Stimulated activated CD4-positive, alpha-beta T cell treated with anti-CD3 and anti-CD28 coated beads, TNF-alpha, amount 100 ng/mL, for 48 hours (primary cell): ENCODE measurements around the gene ZBTB7C.
A peak's percentile ranks its signal among the peaks of the same experiment; 100 is the strongest.

Experiments used
- DNase-seq, 3 donors: peaks; one replicate each; pipeline ENCODE4 v3.0.0-alpha.2; 2020; ENCODE audit warnings: low read depth in 3 of 3

ZBTB7C gene

DNA sequence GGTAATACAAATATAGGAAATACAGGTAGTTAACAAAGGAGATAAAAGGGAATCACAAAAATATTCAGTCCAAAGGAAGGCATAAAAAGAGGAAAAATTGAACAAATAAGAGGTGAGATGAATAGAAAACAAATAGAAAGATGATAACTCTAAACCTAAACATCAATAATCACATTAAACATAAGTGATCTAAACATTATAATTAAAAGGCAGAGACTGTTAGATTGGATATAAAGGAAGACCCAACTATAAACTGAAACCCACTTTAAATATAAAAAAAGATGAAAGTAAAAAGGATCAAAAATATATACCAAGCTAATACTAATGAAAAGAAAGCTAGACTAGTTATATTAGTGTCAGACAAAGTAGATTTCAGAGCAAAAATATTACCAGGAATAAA is 152.3 kb downstream of the ZBTB7C start:
- no peak for DNase-seq

- no peak for DNase-seq
Observed at GRCh38 chr18:48254077-48254602, 155.0 kb downstream of the ZBTB7C start.

DNA sequence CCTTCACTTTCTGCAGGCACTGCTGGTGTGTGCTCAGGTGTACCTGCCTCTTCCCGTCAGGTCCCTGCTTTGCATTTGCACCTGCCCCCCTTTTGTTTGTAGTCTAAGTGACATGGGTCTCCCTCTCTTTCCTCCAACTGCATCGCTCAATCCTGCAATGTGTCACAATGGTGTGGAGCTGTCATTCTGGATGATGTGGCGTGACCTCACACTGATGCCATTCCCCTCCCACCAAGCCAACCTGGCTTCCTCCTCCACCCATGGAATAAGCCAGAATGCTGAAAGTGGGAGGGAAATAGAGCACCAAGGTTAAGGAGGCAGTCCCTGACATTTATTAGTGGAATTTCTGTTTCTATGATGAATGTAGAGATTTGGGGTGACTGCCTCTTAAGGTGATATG is 156.7 kb downstream of the ZBTB7C start:
- DNase-seq: no peak

DNA sequence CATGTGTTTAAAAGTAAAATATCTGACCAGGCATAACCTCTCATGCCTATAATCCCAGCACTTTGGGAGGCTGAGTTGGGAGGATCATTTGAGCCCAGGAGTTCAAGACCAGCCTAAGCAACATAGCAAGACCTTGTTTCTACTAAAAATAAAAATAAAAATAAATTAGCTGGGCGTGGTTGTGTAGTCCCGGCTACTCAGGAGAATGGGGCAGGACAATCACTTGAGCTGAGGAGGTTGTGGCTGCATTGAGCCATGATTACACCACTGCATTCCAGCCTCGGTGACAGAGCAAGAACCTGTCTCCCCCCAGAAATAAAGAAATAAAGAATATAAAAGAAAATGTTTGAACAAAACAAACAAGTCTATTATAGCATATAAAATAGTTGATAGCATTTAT is 158.3 kb downstream of the ZBTB7C start:
- DNase-seq: no peak

GRCh38 chr18:48250362-48250907 is 158.7 kb downstream of the ZBTB7C start:
- DNase-seq: no peak

GRCh38 chr18:48249854-48250253 is 159.3 kb downstream of the ZBTB7C start:
- no peak for DNase-seq

DNA sequence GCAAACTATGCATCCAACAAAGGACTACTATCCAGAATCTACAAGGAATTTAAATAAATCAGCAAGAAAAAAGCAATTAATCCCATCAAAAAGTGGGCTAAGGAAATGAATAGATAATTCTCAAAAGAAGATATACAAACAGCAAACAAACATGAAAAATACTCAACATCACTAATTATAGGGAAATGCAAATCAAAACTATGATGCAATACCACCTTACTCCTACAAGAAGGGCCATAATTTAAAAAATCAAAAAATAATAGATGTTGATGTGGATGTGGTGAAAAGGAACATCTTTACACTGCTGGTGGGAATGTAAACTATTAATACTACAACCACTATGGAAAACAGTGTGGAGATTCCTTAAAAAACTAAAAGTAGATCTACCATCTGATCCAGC is 164.7 kb downstream of the ZBTB7C start:
- no peak for DNase-seq

DNA sequence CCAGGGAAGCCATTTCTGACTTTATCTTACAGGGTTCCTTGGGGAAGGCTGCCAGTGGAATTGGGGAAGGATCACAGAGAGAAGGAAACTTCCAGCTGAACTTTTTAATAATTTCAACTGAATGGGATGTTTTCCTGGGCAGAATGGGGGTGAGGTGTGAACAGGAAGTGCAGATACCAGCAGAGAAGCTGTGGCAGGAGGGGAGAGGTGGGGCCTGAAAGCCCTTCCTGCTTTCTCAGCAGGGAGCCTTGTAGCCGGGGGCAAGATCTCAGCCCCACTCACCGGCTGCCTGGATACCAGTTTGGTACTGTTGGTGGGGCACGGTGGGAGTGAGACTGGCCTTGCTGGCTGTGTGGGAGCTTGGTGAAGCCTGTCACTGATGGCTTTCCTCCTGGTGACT is 170.5 kb downstream of the ZBTB7C start:
- no peak for DNase-seq

GRCh38 chr18:48238206-48238605 is 171.0 kb downstream of the ZBTB7C start:
- no peak for DNase-seq

GRCh38 chr18:48236822-48237221 is 172.4 kb downstream of the ZBTB7C start:
- DNase-seq: no peak

DNA sequence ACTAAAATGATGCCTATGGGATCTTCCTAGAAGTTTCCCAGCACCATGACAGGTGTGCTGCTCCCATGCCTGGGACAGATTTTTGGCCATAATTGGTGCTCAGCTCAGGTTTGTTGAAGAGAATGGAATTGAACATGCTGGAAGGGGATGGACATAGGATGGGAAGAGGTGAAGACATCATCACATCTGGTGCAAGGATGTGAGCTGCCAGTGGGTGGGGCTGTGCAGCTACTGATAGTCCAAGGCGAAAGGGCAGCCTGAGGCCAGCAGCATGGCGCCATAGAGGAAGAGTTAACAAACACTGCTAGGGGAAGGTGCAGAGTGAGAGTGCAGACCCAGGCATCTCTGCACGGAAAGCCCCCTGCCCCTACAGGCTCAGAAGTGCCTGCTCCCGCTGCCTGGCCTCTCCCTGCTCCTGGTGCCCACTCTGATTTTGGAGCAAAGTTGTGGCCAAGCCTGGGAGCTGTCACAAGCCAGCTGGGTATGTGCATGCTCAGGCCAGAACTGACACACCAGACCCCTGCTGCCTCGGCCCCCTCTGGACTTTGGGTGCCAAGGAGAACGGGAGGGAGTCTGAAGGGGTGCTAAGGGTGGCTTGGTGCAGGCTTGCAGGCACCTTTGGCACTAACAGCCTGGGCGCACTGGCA is 178.6 kb downstream of the ZBTB7C start:
- peak in 1 of 3 donors; percentile 8 for DNase-seq

DNA sequence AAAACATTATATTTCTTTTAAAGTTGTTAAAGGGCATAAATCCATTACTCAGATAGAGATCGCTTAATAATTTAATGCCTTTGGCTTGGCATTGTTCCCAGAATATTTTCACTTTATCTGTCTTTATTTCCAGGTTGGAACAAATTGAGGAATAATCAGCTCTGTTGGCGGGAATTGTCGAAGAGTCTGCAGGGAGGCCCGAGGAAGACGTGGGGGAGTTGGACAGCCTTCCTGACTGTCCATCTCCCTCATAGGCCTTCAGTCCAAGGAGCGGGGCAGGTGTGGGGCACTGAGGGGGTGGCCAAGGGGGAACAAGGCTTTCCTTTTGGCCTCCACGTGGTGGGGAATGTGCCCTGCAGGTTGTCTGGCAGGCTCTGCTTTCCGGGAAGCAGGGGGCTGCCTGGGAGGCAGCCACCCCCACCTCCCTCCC is 179.6 kb downstream of the ZBTB7C start:
- DNase-seq: no peak

GRCh38 chr18:48228841-48229240 is 180.3 kb downstream of the ZBTB7C start:
- no peak for DNase-seq

GRCh38 chr18:48228301-48228715 is 180.9 kb downstream of the ZBTB7C start:
- no peak for DNase-seq

GRCh38 chr18:48227206-48227605 is 182.0 kb downstream of the ZBTB7C start:
- no peak for DNase-seq

GRCh38 chr18:48226401-48226800 is 182.8 kb downstream of the ZBTB7C start:
- DNase-seq: no peak

GRCh38 chr18:48222118-48222517 is 187.1 kb downstream of the ZBTB7C start:
- no peak for DNase-seq

DNA sequence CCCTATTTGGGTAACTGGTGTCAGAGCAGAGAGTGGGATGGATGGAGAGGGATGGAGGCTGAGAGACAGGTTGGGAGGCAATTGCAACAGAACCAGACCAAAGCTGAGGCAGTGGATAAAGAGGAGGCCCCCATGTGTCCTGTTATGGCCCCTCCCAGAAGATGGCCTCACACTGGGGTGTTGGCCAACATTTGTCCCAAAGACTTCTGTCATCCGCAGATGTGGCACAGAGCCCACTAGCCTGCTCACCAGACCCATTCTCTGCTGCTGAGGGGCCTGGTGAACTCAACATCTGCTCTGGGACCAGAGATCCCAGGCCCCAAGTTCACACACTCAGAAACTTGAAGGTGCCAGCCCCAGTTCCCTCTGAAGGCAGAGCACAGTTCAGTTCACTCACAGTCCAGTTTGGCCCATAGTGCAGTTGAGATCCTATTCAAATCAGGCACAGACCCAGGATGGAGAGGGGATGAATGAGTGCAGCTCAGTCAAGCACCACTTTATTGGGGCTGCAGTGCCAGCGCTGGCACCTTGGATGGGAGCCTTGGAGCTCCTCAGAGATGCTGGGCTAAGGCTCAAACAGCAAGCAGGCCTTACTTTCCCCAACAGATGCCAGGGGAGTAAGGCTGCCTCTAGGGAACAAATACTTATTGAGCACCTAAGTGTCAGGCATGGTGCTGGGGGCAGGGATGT is 189.2 kb downstream of the ZBTB7C start:
- DNase-seq: no peak

GRCh38 chr18:48219037-48219809 is 190.0 kb downstream of the ZBTB7C start:
- DNase-seq: no peak

- DNase-seq: no peak
Observed at GRCh38 chr18:48218285-48219022, 190.7 kb downstream of the ZBTB7C start.
